Measurements from ENCODE around the gene NFKBIE. TPM values are rescaled to one million over a fixed set of nuclear protein-coding genes. Genes with fewer than 3 reads are reported as not detected.

The NFKBIE gene
- total and polyA plus RNA-seq, 2 experiments from 2014 or later: 14.6 to 25.9 TPM

- TF ChIP-seq, protein P1, sequence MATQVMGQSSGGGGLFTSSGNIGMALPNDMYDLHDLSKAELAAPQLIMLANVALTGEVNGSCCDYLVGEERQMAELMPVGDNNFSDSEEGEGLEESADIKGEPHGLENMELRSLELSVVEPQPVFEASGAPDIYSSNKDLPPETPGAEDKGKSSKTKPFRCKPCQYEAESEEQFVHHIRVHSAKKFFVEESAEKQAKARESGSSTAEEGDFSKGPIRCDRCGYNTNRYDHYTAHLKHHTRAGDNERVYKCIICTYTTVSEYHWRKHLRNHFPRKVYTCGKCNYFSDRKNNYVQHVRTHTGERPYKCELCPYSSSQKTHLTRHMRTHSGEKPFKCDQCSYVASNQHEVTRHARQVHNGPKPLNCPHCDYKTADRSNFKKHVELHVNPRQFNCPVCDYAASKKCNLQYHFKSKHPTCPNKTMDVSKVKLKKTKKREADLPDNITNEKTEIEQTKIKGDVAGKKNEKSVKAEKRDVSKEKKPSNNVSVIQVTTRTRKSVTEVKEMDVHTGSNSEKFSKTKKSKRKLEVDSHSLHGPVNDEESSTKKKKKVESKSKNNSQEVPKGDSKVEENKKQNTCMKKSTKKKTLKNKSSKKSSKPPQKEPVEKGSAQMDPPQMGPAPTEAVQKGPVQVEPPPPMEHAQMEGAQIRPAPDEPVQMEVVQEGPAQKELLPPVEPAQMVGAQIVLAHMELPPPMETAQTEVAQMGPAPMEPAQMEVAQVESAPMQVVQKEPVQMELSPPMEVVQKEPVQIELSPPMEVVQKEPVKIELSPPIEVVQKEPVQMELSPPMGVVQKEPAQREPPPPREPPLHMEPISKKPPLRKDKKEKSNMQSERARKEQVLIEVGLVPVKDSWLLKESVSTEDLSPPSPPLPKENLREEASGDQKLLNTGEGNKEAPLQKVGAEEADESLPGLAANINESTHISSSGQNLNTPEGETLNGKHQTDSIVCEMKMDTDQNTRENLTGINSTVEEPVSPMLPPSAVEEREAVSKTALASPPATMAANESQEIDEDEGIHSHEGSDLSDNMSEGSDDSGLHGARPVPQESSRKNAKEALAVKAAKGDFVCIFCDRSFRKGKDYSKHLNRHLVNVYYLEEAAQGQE (IDR thresholded peaks at IDR 0.05; ENCODE audit: unreplicated experiment): no peak
- no peak for TF ChIP-seq JUNB (IDR thresholded peaks at IDR 0.05; ENCODE audit: unreplicated experiment)
- no peak for TF ChIP-seq ZNF114 (CRISPR knock-in tag; IDR thresholded peaks at IDR 0.05)
Measured at GRCh38 chr6:44228433-44228832, 36.9 kb downstream of the NFKBIE start (continued).

GRCh38 chr6:44228031-44228430 lies 37.3 kb downstream of the NFKBIE start:
- peaks cover 50% of the 10 kb centered on the region for H3K4me1 Mint-ChIP-seq
- H3K36me3 Mint-ChIP-seq (ENCODE audit: low read depth): peaks cover 63% of the 10 kb centered on the region
- Histone ChIP-seq H3K27me3 (ENCODE audit: insufficient read depth) (no peaks in the 10 kb centered on the region), H2AFZ (no peak overlapping the region), H4K20me1 (replicated peaks; ENCODE audit: insufficient read depth) (peaks cover 38% of the 10 kb centered on the region), H3F3A (replicated peaks; ENCODE audit: low read depth) (peaks cover 15% of the 10 kb centered on the region), H3K4me2 (no peak overlapping the region), H3K4me1 (ENCODE audit: insufficient read depth) (peaks cover 28% of the 10 kb centered on the region), H3K79me2 (replicated peaks; ENCODE audit: insufficient read depth) (peaks cover 42% of the 10 kb centered on the region), H3K4me3 (no peak overlapping the region), H3K36me3 (ENCODE audit: insufficient read depth) (peaks cover 4% of the 10 kb centered on the region; the same call in 1 of the 2 replicates), H3K9me2 (ENCODE audit: insufficient read depth) (no peaks in the 10 kb centered on the region), H3K27ac (ENCODE audit: low read depth) (no peak overlapping the region)
- no peak overlapping the region for H3K4me3 Mint-ChIP-seq
- no peaks in the 10 kb centered on the region; the same call in 2 of the 3 replicates for H3K9me3 Mint-ChIP-seq
- DNase-seq (ENCODE audit: low spot score): no peak
- no peak for ATAC-seq
- peak overlapping the region; percentile 37; the same call in 1 of the 2 replicates for H3K27ac Mint-ChIP-seq
- peaks cover 30% of the 10 kb centered on the region for H3K27me3 Mint-ChIP-seq (ENCODE audit: insufficient read depth, low read depth, poor library complexity)
- TF ChIP-seq, protein P1 (IDR thresholded peaks at IDR 0.05; ENCODE audit: unreplicated experiment): no peak
- TF ChIP-seq CTCF (conservative IDR thresholded peaks at IDR 0.05; ENCODE audit: low read depth in 2 of 2): no peak
- TF ChIP-seq JUNB (IDR thresholded peaks at IDR 0.05; ENCODE audit: unreplicated experiment): no peak
- no peak for TF ChIP-seq EZH2phosphoT487 (IDR thresholded peaks at IDR 0.05; ENCODE audit: unreplicated experiment)
- TF ChIP-seq ETS1 (IDR thresholded peaks at IDR 0.05): no peak
- TF ChIP-seq ZNF331 (CRISPR knock-in tag; IDR thresholded peaks at IDR 0.05; ENCODE audit: low read depth): no peak
- no peak for TF ChIP-seq ZNF114 (CRISPR knock-in tag; IDR thresholded peaks at IDR 0.05)
- no peak for TF ChIP-seq CREB1 (CRISPR knock-in tag; IDR thresholded peaks at IDR 0.05; ENCODE audit: low read depth)
- no peak for TF ChIP-seq NANOG (IDR thresholded peaks at IDR 0.05; ENCODE audit: borderline replicate concordance)
- TF ChIP-seq STAT1 (IDR thresholded peaks at IDR 0.05; ENCODE audit: unreplicated experiment): no peak
- TF ChIP-seq POLR2AphosphoS5 (IDR thresholded peaks at IDR 0.05; ENCODE audit: low read depth): no peak
- no peak for TF ChIP-seq EZH2 (IDR thresholded peaks at IDR 0.05; ENCODE audit: low read depth, unreplicated experiment)

Data from GM23338 (cell line).